Activated CD8-positive, alpha-beta T cell treated with anti-CD3 and anti-CD28 coated beads, Interleukin-2, amount 10 ng/mL, durations not matched to agents 7 days and 5 days (primary cell): ENCODE results near the gene DOK7. TPM values are rescaled to one million over a fixed set of nuclear protein-coding genes. Genes with fewer than 3 reads are reported as not detected.
A peak's percentile ranks its signal among the peaks of the same experiment; 100 is the strongest.
"Not testable (repeated sequence)": the region's sequence is repeated elsewhere in the genome, so short reads cannot be mapped to it uniquely, and the experiment has no call there.

Experiments
- ATAC-seq: fragments of 150-1000 bp; cut with Tn5 transposase; one replicate; pipeline ENCODE4 v1.10.0; 2021; ENCODE audit warnings: moderate library complexity
- CTCF ChIA-PET: fragments of 350-600 bp; sonication (Branson Sonifier 250); formaldehyde crosslinking; loops from one replicate; lab custom pipeline; 2021; ENCODE audit warnings: antibody characterized with exemption; lab: Charles Lee
- POLR2A ChIA-PET: fragments of 350-600 bp; sonication (Branson Sonifier 250); formaldehyde crosslinking; loops from one replicate; lab custom pipeline; 2021; ENCODE audit warnings: antibody characterized with exemption; lab: Charles Lee
- DNase-seq: peaks from one replicate; pipeline ENCODE4 v3.0.0-alpha.2; 2020
- H3K27ac Mint-ChIP-seq: one replicate; pipeline ENCODE4 v1.8.0; 2021; ENCODE audit warnings: mild to moderate bottlenecking, mixed read lengths
- H3K27me3 Mint-ChIP-seq: one replicate; pipeline ENCODE4 v1.8.0; 2021; ENCODE audit warnings: low read depth, mixed read lengths
- H3K36me3 Mint-ChIP-seq: one replicate; pipeline ENCODE4 v1.8.0; 2021; ENCODE audit warnings: low read depth, mixed read lengths
- H3K4me1 Mint-ChIP-seq: one replicate; pipeline ENCODE4 v1.8.0; 2021; ENCODE audit warnings: low read depth, mixed read lengths
- H3K4me3 Mint-ChIP-seq: one replicate; pipeline ENCODE4 v1.8.0; 2021; ENCODE audit warnings: mild to moderate bottlenecking, mixed read lengths
- H3K9me3 Mint-ChIP-seq: one replicate; pipeline ENCODE4 v1.8.0; 2022; ENCODE audit warnings: mixed read lengths; ENCODE audit not compliant: insufficient read depth
- total RNA-seq, 2 experiments: library from RNA; stranded (reverse); gene quantifications; one replicate each; pipeline ENCODE4 v1.2.3, GENCODE V29; 2021

DOK7 gene
- total RNA-seq, 2 experiments from 2014 or later: not detected

GRCh38 chr4:3530663-3531254, 67.7 kb downstream of the DOK7 start:
- H3K36me3 Mint-ChIP-seq: peaks cover 11% of the 10 kb centered on the region
- H3K27me3 Mint-ChIP-seq: peaks cover 2% of the 10 kb centered on the region
- DNase-seq (no peak), ATAC-seq (no peak)
- H3K4me1 Mint-ChIP-seq: peaks cover 37% of the 10 kb centered on the region
- H3K9me3 Mint-ChIP-seq: no peaks in the 10 kb centered on the region
- H3K27ac Mint-ChIP-seq: no peak overlapping the region
- ChIA-PET CTCF (no interaction called here), POLR2A (no interaction called here)
- H3K4me3 Mint-ChIP-seq: peak overlapping the region; percentile 100

- Mint-ChIP-seq H3K9me3 (no peaks in the 10 kb centered on the region), H3K36me3 (peaks cover 11% of the 10 kb centered on the region), H3K4me3 (peak overlapping the region; percentile 100), H3K27ac (peak overlapping the region; percentile 65), H3K27me3 (peaks cover 2% of the 10 kb centered on the region), H3K4me1 (peaks cover 37% of the 10 kb centered on the region)
- ChIA-PET CTCF (no interaction called here), POLR2A (no interaction called here)
- DNase-seq (no peak), ATAC-seq (no peak)
These were observed 68.3 kb downstream of the DOK7 start for GRCh38 chr4:3531318-3531878.

DNA sequence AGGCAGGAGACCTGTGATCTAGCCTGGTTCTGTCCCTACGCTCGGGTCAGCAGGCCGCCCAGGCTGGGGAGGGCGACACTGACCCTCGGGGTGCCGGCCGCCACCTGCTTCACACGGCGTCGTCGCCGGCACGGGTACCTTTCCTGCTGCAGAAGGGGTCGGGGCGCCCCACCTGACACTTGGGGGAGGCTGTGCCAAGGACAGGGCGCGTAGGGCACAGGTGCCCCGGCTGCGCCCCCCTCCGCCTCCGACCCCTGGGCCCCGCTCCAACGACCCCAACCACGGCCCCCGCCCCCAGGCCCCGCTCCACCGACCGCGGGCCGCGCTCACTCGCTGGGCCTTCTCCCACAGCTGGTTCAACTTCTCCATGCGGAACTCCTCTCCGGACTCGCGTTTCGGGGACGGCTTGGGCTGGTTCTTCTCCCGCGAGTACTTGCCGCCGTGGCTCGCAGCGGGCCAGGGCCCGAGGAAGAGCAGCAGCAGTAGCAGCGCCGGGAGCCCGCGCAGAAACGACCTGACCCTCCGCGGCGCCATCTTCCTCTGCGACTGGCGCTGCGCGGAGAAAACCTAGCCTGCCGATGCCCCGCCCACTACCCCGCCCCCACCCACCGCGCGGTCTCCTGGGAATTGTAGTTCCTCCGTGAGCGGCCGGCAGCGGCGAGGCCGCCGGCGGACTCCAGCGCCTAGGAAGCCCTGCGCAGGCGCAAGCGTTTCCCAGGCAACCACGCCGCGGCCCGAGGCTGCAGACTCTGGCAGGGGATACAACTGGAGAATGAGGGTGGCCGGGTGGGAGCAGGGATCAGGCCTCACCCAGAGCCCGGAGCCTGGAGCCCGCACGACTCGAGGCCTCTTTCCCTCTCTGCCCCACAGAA, 69.0 kb downstream of the DOK7 start, which contains the start of gene LRPAP1:
TSS of gene LRPAP1 (minus strand) at position 544 of the 872 bp plus-strand sequence. CDS start at position 534, 10 bp downstream.
- Mint-ChIP-seq H3K27me3 (peaks cover 2% of the 10 kb centered on the region), H3K9me3 (no peaks in the 10 kb centered on the region), H3K27ac (peak within 1 kb of the TSS; percentile 96), H3K4me3 (peak within 1 kb of the TSS; percentile 100), H3K36me3 (peaks cover 11% of the 10 kb centered on the region), H3K4me1 (peaks cover 31% of the 10 kb centered on the region)
- CTCF ChIA-PET: no interaction called here
- ATAC-seq: peak; percentile 89
- POLR2A ChIA-PET: no interaction called here
- peak; percentile 87 for DNase-seq

DNA sequence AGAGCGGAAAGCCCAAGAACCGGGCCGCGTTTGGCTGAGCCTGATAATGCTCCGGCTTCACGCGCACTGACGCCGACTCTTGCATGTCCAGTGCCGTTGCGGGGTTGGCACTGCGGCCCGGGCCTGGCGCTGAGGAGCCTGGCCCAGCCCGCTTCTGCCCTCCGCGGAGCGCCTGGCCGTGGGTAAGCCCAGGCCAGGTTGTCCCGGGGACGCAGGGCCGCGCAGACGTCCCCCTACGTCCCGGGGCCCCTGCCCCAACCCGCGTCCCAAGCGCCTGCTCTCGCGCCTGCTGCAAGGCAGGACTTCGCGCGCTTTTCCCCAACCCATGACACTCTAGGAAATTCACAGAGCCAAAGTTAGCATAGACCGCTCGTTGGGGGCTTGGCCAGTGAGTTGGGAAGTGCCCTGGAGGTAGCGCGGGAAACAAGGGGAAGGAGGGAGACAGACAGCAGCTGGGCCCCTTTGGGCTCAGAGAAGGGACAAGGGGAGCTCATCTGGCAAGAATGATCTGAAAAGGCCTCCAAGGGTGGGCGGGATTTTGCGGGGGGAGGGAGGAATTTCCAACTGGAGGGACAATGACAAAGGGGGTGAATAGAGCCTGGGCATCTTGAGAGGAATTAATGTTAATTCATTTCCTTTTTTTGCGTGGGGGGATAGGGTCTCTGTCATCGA, 69.8 kb downstream of the DOK7 start:
- Mint-ChIP-seq H3K9me3 (no peaks in the 10 kb centered on the region), H3K4me1 (peaks cover 28% of the 10 kb centered on the region), H3K36me3 (peaks cover 11% of the 10 kb centered on the region), H3K27ac (no peak overlapping the region), H3K27me3 (peaks cover 2% of the 10 kb centered on the region), H3K4me3 (peak overlapping the region; percentile 100)
- POLR2A ChIA-PET: no interaction called here
- ATAC-seq (no peak), DNase-seq (no peak)
- CTCF ChIA-PET: no interaction called here

- ChIA-PET CTCF (no interaction called here), POLR2A (no interaction called here)
- DNase-seq (no peak), ATAC-seq (no peak)
- peaks cover 23% of the 10 kb centered on the region for H3K4me1 Mint-ChIP-seq
- H3K36me3 Mint-ChIP-seq: peaks cover 7% of the 10 kb centered on the region
- H3K27me3 Mint-ChIP-seq: peaks cover 2% of the 10 kb centered on the region
- no peaks in the 10 kb centered on the region for H3K9me3 Mint-ChIP-seq
- H3K27ac Mint-ChIP-seq: no peak overlapping the region
- no peak overlapping the region for H3K4me3 Mint-ChIP-seq
These were observed 70.3 kb downstream of the DOK7 start for GRCh38 chr4:3533423-3533820.

- POLR2A ChIA-PET, H3K36me3 Mint-ChIP-seq, ATAC-seq, H3K27me3 Mint-ChIP-seq, H3K9me3 Mint-ChIP-seq, DNase-seq, CTCF ChIA-PET, H3K4me3 Mint-ChIP-seq, H3K27ac Mint-ChIP-seq: not testable (repeated sequence)
- peaks cover 11% of the 10 kb centered on the region for H3K4me1 Mint-ChIP-seq
These were observed 72.7 kb downstream of the DOK7 start for GRCh38 chr4:3535812-3536211.

- H3K4me1 Mint-ChIP-seq, ATAC-seq, H3K4me3 Mint-ChIP-seq, H3K9me3 Mint-ChIP-seq, H3K27me3 Mint-ChIP-seq, H3K27ac Mint-ChIP-seq, CTCF ChIA-PET, DNase-seq, H3K36me3 Mint-ChIP-seq, POLR2A ChIA-PET: not testable (repeated sequence)
These were observed 75.8 kb downstream of the DOK7 start for GRCh38 chr4:3538906-3539305.

GRCh38 chr4:3543415-3543814, 80.3 kb downstream of the DOK7 start:
- H3K4me3 Mint-ChIP-seq, H3K27me3 Mint-ChIP-seq, ATAC-seq, H3K4me1 Mint-ChIP-seq, H3K9me3 Mint-ChIP-seq, DNase-seq, CTCF ChIA-PET, POLR2A ChIA-PET, H3K27ac Mint-ChIP-seq, H3K36me3 Mint-ChIP-seq: not testable (repeated sequence)

Other genes with a start within 250 kb of the DOK7 start
- 1 to 10 TPM in 1 of 2 experiments, under 1 TPM in 1; 0.83 to 1.0 TPM for gene MSANTD1, start 214.1 kb upstream of the DOK7 start, total RNA-seq
- gene RGS12, start 170.3 kb upstream of the DOK7 start, total RNA-seq: 1 to 10 TPM; 4.7 to 8.3 TPM
- gene HGFAC, start 21.3 kb upstream of the DOK7 start, total RNA-seq: not detected
- gene LRPAP1, start 69.1 kb downstream of the DOK7 start, total RNA-seq: 10 to 100 TPM; 66.4 to 72.5 TPM